GM19035 (cell line): ENCODE data around the gene PDCD1.

Source experiments
- ATAC-seq: cut with Tn5 transposase; IDR thresholded peaks from one replicate; pipeline ENCODE4 v1.9.1; 2021; ENCODE audit not compliant: unreplicated experiment

PDCD1 gene

DNA sequence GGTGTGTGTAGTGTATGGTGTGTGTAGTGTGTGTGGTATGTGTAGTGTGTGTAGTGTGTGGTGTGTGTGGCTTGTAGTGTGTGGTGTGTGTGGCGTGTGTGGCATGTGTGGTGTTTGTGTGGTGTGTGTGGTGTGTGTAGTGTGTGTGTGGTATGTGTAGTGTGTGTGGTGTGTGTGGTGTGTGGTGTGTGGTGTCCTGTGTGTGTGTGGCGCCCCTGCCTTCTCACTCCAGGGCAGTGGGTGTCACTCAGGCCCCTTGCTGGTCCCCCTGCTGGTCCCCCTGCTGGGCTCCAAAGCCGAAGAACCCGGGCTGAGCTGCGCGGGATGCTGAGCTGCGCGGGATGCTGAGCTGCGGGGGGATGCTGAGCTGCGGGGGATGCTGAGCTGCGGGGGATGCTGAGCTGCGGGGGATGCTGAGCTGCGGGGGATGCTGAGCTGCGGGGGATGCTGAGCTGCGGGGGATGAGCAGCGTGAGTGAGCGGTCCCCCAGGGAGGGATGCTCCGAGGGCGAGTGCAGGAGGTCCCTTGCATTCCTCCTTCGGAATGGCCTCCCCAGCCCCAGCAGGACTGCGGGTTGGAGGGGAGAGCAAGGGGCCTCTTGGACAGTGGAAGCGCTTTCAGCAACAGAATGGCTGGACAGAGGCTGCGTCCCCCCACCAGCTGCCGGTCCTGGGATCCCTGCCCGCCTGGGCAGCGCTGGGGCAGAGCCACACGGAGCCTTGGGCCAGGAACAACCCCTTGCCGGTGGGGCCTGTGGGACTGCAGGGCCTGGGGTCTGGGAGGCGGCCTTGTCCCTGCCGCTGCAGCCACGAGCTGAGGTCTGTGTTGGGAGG, 7.5 kb upstream of the PDCD1 start:
- ATAC-seq, result no peak

DNA sequence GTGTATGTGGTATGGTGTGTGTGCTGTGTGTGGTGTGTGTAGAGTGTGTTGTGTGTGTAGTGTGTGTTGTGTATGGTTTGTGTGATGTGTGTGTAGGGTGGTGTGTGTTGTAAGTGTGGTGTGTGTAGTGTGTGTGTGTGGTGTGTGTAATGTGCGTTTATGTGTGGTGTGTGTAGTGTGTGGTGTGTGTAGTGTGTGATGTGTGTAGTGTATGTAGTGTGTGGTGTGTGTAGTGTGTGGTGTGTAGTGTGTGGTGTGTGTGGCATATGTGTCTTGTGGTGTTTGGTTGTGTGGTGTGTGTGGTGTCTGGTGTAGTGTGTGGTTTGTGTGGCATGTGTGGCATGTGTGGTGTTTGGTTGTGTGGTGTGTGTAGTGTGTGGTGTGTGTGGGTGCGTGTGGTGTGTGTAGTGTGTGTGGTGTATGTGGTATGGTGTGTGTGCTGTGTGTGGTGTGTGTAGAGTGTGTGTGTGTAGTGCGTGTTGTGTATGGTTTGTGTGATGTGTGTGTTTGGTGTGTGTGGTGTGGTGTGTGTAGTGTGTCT, 6.8 kb upstream of the PDCD1 start:
- no peak for ATAC-seq

DNA sequence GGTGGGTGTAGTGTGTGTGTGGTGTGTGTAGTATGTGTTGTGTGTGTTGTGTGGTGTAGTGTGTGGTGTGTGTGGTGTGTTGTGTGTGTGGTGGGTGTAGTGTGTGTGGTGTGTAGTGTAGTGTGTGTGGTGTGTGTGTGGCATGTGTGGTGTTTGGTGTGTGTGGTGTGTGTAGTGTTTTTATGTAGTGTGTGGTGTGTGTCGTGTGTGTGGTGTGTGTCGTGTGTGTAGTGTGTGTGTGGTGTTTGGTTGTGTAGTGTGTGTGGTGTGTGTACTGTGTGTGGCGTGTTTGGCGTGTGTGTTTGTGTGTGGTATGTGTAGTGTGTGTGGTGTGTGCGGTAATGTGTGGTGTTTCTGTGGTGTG, 6.1 kb upstream of the PDCD1 start:
- no peak for ATAC-seq

DNA sequence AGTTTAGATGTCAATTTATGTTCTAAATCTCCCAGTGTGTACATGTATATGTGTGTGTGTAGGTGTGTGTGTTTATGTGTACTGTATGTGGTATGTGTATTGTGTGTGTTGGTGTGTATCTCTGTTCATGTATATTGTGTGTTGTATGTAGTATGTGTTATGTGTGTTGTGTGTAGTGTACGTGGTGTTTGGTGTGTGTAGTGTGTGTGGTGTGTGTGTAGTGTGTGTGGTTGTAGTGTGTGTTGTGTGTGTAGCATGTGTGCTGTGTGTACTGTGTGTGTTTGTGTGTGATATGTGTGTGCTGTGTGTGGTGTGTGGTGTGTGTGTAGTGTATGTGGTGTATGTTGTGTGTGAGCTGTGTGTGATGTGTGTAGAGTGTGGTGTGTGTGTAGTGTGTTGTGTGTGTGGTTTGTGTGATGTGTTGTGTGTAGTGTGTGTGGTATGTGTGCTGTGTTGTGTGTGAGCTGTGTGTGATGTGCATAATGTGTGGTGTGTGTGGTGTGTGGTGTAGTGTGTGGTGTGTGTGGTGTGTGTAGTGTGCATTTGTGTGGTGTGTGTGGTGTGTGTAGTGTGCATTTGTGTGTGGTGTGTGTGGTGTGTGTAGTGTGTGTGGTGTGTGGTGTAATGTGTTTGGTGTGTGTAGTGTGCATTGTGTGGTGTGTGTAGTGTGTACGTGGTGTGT, 5.6 kb upstream of the PDCD1 start:
- no peak for ATAC-seq

DNA sequence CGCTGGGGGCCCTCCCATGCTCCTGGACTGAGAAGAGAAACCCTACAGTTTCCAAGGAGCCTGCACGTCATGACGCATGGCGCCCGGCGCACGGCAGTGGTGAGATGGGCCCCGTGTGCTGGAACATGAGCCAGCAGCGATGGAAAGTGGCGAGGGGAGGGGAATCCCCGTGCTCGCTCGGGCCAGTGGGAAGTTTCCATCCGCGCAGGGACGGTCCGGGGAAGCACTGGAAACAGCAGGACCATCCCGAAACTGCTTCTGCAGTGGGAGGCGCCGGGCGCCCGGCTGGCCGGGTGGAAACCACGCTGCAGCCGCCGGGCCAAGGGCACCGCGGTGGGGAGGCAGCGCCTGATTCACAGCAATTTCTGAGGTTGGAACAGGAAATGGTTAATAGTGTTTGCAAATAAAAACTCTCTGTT, 4.9 kb upstream of the PDCD1 start:
- no peak for ATAC-seq

DNA sequence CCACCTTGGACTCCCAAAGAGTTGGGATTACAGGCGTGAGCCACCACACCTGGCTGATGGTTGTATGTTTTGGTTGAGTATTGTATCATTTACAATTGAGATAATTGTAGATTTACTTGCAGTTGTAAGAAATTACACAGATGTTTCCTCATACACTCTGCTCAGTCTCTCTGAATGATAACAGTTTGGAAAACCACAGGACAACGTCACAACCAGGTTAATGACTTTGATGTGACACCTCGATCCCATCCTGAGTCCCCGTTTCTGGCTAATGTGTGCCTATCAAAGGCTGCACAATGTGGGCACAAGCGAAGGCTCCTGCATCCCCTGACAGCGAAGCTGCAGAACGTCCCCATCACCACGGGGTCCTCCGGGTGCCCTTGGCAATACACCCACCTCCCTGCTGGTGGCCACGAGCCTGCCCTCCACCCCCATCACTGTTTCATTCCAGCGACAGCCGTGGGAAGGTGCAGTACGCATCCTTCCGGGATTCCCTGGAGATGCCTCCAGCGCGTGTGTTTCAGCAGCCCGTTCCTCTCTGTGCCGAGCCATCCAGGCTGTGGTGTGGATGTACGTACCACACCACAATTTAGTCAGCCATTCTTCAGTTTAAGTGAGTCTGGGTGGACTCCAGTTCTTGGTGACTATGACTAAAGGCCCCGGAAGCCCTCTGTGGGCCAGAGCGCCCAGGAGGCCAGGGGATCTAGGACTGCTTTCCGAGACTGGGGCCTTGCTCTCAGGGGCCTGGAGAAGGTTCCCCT, 4.3 kb upstream of the PDCD1 start:
- no peak for ATAC-seq

DNA sequence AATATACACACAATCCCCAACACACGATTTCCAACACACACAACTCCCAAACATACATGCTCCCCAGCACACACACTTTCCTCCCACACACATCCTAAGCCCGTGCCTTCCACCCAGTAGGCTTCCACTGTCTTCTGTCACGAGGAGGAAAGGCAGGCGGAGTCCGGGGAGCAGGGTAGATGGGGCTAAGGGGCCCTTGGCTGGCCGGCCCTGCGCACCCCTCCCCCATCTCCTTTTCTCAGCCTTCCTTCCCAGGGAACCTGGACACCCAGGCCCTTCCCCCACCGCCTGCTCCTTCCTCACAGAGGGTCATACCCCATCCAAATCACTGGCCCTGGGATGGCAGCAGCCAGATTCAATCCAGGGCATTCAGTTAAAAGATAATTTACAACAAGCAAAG, 3.4 kb upstream of the PDCD1 start:
- no peak for ATAC-seq

DNA sequence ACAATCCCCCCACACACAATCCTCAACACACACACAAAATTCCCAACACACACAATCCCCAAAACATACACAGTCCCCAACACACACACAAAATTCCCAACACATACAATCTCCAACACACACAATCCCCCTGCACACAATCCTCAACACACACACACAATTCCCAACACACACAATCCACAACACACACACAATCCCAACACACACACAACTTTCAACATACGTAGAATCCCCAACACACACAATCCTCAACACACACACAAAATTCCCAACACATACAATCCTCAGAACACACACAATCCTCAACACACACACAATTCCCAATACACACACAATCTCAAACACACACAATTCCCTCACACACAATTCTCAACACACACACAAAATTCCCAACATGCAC, 2.6 kb upstream of the PDCD1 start:
- ATAC-seq, result no peak

DNA sequence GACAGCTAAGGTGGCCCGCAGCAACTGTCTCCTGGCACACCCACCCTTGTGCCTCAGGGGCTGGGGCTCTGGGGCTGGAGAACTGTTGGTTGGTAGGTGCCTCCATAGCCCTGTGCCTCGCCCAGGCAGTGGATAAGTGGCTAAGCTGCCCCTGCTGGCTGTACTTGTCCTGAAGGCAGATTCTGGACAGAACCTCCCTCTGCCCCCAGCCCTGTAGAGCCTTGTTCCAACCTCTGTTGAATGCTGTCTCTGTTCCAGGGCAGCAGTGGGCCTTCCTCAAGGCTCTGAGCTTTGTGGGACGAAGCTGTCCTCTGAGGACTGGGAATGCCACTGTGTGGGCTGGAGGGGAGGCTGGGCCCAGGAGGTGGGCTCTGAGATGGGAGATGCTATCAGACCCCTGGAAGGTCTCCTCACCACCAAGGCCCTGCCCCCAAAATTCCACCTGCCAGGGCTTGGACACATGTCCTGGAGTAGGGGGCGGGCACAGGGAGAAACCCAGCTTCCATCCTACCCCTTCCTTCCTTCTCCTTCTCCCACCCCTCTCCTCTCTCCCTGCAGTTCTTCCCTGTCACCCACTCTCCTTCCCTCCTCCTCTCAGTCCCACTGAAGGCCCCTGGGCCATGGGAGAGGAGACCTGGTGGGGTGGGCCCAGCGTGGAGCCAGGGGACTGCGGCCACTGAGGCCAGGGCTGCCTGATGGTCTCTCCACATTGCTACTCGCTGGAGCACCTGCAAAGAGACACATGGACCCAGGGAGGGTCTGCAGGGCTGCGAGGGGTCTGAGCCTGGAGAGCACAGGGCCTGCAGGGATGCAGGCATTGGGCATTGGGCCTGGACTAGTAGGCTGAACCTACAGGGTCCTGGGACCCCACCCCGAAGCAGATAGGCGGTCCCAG, 1.7 kb upstream of the PDCD1 start:
- ATAC-seq, result peak; percentile 9

DNA sequence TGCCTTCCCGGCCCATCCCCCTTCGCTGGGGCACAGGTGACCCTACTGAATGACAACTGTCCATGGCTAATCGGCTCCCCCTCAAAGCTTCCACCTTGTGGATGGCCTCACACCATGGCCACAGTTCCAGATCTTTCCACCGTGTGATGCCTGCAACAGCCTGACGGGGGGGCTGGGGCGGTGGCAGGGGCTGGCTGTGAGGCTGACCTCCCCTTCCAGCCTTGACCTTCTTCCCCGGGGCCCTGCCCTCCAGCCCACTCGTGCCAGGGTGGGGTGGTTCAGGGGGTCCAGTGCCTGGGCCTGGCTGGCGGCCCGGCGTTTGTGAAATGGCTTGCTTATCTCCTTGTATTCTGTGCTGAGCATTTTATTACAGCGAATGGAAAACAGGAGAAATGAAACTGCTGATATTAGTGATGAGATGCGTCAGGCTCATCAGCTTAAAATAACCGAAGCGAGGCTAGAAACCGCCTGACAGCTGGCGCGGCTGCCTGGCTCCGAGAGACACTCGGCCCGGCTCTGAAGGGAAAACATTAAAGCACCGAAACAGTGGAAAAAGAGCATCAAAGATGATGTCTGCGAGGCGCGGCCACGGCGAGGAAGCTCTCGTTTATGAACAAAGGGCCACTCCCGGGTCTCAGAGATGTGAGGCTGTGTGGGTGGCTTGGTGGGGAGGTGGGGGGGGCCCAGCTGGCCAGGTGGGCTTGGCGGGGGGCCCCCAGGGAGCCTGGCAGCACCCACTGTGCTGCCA, 916 bp upstream of the PDCD1 start:
- peak; percentile 61 for ATAC-seq

DNA sequence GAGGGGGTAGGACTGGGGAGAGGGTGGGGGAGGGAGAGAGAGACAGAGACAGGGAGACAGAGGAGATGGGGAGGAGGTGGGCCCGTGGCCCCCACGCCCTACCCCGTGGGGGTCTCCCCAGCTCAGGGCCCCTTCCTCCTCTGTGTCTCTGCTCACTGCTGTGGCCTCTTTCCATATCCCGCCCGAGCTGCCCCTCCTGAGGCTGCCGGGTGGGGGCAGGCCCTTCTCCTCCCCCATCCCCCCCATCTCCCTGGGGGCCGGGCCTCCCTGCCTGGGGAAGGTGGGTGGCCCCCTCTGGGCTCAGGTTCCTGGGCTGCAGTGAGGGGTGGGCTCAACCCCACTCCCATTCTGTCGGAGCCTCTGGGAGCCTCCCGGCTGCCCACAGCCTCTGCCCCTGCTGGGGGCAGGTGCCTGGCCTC, 332 bp upstream of the PDCD1 start:
- ATAC-seq, result peak; percentile 10

DNA sequence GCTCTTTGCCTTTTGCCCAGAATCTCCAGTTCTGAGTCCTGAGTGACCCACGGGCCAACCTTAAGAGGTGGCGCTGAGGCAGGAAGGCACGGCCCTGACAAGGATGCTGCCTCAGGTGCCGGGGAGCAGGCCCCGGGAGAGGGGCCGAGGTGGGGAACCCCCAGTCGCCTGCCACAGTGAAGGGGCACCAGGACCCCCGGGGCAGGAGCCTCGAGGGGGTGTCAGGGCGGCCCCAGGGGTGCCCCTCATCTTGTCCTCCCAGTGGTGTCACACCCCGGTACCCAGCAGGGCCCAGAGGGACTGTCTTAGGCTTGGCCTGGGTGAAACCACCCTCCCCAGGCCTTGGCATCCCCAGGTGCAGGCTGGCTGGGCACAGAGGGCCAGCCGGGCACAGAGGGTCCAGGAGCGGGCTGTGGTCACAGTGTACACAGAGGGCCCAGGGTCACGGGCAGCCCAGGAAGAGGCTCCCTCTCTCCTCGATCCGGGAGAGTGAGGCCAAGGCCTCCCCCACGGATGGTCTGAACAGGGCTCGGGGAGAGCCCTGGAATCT, 1.0 kb downstream of the PDCD1 start:
- no peak for ATAC-seq

DNA sequence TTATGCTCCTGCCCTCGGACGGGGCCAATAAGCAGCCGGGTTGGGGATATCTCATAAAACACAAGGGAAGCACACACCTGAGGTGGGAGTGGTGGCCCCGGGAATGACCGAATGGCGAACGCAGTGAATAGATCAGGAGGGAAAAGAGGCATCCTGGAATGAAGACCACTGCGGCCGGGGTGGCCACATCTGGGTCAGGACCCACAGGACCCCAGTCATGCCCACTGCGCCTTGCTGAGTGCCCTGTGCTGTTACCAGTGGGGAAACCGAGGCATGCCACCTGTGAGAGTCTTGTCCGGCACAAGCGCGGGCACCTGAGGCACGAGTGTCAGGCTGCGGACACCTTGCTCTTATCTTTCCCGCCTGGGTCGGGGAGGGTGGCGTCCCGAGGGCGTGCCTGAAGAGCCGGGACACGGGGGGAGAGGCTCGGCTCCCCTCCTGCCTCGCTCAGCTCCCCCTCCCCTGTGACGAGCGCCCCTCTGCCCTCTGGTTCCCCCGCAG, 1.6 kb downstream of the PDCD1 start:
- no peak for ATAC-seq

DNA sequence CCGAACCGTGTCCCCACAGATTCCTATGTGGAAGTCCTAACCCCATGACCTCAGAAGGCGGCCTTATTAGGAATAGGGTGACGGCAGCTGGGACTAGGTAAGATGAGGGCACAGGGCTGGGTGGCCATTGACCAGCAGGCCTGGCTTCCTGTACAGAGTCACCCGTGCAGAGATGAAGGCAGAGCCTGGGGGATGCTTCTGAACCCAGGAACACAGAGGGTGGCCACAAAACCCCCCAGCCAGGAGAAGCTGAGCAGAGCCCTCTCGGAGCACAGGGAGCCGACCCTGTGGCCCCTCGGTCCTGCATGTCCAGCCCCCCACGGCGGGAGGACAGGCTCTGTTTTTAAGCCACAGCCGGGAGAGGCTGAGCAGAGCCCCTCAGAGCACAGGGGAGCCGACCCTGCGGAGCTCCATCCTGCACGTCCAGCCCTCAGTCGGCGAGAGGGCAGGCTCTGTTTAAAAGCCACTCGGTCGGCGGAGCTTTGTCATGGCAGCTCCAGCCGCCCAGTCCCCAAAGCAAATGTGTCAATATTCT, 2.7 kb downstream of the PDCD1 start:
- no peak for ATAC-seq

DNA sequence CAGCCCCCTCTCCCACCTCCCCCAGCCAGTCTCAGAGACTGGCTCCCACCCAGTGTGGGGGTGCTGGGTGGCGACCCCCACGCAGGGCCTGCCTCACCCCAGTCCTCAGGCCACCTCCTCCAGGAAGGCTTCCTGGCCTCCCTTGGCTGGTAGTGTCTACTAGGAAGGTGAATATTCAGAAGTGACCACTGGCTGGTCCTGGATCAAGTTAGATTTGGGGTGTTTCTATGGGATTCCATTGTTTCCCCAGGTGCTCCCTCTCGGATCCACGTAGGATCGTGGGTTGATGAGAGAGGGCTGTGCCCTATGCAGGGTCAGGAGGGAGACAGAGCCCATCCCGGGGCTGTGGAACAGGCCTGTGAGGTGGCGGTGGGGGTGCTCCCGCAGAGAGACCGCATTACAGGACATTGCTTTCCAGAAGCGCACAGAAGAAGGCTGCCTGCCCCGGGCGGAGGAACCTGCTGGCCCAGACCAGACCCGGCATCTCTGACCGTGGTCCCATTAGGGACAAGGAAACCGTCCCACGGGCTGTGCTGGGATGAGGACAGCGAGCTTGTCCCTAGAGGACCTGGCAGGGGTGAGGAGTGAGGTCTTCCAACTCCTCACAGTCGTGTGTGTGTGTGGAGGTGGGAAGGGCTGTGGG, 3.3 kb downstream of the PDCD1 start:
- no peak for ATAC-seq

DNA sequence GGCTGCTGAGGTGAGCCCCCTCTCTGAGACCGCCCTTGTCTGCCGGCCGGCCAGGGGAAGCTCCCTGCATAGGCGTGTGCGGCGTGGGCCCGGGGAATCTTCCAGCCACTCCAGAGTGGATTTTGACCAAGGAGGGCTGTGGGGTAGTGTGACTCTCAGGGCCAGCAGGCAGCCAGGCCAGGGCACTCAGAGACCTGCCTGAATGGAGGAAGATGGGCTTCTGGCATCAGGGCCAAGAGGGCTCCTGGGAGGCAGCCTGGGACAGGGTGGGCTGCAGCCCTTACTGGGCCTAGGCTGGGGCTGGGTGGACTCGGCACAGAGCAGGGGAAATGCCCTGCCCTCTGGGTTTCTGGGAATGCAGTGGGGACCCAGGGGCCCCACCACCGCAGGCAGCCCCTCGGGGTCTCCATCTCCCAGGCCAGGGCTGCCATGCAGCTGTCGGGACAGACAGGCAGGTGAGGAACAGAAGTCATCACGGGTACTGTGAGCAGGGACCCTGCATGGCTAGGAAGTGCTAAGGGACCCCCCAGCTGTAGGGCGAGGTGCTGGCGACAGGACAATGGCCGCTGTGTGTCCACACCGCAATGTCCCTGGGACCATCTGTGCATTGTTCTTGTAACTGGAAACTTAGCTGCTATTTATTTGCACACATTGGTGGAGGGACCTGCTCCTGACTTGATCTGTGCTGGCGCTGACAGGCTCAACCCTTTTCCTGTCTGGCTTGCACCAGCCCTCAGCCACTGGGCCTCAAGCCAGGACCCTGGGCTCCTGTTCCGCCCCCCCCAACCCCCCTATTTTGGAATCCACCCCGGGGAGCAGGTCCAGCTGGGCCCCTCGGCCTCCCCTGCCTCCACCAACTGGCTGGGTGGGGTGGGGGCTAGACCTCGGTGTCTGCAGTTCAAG, 4.1 kb downstream of the PDCD1 start:
- ATAC-seq, result no peak

DNA sequence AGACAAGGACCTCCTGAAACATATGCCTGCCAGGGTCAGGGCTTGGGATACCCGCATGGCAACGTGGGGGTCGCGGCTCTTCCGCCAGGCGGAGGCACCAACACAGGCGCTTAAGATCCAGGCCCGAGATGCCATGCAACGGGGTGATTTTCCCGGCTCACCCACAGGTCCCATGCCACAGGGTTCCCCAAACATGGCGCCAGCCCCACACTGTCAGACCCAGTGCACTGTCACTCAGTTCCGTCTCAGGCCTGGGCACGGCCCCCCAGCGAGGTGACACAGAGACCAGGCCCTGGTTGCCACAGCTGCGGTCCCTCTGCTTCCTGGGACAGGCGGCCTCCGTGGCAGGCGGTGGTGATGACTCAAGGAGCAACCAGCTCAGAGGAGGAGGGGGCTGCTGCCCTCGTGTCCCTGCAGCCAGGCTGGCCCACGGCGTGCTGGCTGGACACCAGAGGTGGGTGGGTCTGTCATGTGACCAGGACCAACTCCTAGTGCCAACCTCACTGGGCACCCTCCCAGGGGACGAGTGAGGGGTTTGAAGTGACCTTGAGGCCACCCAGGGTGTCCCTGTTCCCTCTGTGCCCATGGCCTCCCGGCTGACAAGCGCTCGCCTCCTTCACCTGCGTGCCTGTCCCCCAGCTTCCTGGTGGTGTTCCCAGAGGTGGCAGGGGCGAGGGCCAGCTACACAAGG, 4.9 kb downstream of the PDCD1 start:
- no peak for ATAC-seq
